Stimulated activated CD8-positive, alpha-beta memory T cell treated with anti-CD3 and anti-CD28 coated beads, Interleukin-7, amount 100 ng/mL, for 24 hours (primary cell): ENCODE data around the gene LILRA1.
"Not testable (repeated sequence)": the region's sequence is repeated elsewhere in the genome, so short reads cannot be mapped to it uniquely, and the experiment has no call there.

ENCODE experiments used
- DNase-seq: peaks from one replicate; pipeline ENCODE4 v3.0.0-alpha.2; 2020; ENCODE audit warnings: low read depth

The LILRA1 gene

GRCh38 chr19:54593445-54593844 lies at the start of gene LILRA1:
Gene LILRA1 (plus strand): TSS chr19:54593632. CDS start chr19:54594245, 613 bp downstream.
- DNase-seq: not testable (repeated sequence)

- DNase-seq: no peak
Measured at GRCh38 chr19:54548806-54549205, 44.6 kb upstream of the LILRA1 start.

DNA sequence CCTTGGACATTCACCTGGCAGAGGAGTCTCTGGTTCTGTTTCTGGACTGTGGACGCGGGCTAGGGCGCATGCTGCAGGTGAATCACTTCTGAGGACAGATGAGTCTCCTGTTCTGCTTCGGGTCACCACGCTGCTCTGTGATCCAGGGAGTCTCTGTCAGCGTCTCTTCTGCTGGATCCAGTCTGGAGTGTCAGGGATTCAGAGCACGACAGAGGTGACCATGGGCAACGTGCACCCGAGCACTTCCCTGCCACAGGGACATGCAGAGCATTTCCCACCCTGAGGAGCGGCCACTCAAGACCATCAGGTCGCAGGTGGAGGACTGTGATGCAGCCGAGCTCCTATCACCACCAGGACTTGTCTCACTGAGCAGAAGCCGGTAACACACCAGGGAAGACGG lies 44.2 kb upstream of the LILRA1 start:
- DNase-seq: no peak

DNA sequence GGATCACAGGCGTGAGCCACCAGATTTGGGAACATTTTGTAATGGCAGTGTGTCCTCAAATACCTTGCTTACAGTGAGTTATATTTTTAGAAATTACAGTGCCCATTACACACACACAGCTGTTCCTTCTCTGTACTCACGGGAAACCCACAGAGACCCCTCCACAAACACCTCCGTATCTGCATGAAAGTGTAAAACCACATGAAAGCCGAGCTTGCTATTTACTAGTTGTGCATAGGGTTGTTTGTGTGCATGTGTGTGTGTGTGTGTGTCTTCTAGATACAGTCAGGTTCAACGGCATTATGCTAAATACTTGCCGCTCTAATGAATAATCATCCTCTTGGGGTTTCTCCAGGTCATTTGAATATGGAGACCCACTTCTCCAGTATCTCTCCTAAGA lies 42.1 kb upstream of the LILRA1 start:
- DNase-seq: no peak

GRCh38 chr19:54551950-54552912 lies 41.2 kb upstream of the LILRA1 start:
- no peak for DNase-seq

- no peak for DNase-seq
Measured at GRCh38 chr19:54552913-54553310, 40.5 kb upstream of the LILRA1 start.

- no peak for DNase-seq
Measured at GRCh38 chr19:54554006-54554405, 39.4 kb upstream of the LILRA1 start.

DNA sequence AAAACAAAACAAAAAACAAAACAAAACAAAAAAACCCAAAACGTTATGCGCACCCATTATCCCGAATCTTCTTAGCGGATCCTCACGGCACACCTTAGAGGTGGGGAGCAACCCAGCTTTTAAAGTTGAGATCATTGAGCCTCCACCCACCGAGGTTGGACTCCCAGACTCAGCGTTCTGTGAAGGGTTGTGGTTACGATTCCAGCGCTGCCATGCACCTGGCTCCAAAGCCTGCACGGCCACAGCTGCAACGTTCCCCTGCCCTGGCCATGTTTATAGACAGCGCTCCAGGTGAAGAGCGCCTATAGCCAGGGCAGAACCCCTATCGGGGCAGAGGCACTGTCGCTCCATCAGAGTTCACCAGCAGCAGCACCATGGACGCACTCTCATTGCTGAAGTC lies 38.5 kb upstream of the LILRA1 start:
- DNase-seq: no peak

DNA sequence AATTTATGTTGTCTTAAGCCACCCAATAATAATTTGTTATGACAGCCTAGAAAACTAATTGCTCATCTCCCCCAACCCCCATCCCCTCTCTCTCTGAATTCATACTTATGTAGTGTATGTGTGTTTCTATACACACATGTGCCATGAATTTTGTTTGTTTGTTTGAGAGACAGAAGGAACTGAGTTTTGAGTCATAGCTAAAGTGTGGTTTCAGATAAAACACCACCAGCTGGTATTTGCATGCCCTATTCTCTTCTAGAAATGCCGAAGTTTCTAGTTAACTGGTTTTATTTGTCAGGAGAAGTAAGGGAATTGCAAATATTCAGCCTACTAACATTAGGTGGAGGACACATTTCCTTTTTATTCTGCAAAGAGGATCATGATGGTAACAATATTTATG lies 37.2 kb upstream of the LILRA1 start:
- DNase-seq: no peak

- DNase-seq: no peak
Measured at GRCh38 chr19:54558339-54558738, 35.1 kb upstream of the LILRA1 start.

- DNase-seq: no peak
Measured at GRCh38 chr19:54560881-54561385, 32.5 kb upstream of the LILRA1 start.

GRCh38 chr19:54561840-54562239 lies 31.6 kb upstream of the LILRA1 start:
- no peak for DNase-seq

DNA sequence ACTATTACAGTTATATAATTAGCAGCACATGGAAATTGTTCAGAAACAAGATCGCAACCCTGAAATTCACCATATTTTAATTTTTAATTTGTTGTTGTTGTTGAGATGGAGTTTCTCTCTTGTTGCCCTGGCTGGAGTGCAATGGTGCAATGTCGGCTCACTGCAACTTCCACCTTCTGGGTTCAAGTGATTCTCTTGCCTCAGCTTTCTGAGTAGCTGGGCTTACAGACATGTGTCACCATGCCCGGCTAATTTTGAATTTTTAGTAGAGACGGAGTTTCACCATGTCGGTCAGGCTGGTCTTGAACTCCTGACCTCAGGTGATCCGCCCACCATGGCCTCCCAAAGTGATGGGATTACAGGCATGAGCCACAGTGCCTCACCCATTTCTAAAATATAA lies 30.2 kb upstream of the LILRA1 start:
- not testable (repeated sequence) for DNase-seq

- no peak for DNase-seq
Measured at GRCh38 chr19:54570316-54570715, 23.1 kb upstream of the LILRA1 start.

DNA sequence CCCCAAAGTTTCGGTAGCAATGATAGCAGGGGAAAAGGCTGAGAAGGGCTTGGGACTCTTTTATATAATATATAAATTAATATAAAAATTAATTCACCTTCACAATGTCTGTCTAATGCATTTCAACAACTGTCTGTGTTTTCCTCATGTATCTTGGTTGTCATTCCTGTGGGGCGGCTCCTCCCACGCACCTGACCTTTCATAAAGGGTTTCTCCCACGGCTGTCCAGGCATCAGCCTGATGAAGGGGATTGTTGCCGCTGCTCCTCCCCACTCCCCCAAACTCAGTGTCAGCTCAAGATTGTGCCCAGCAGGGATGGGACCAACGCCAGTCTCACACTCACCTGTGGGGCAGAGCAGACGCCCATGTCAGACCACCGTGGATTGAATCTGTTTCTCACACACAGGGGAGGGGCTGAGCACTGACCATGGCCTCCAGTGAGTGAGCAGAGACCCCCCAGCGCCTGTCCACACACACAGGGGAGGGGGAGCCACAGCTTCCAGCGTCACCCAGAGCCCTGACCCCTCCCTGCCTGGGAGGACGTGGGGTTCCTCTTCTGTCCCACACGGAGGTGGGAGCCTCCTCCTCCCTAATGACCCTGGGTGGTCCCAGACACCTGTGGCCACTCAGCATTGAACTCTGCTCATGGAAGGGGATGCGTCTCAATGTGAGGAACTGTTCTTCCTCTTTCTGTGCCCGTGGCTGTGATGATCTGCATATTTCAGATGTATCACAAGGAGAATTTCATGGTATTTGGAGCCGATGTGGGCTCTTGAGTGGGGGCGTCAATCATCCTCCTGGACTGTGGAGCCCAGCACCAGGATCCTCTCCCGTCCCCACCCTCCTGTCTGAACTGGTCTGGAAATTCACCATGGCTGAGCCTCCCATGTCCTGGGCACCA lies 21.5 kb upstream of the LILRA1 start:
- not testable (repeated sequence) for DNase-seq

DNA sequence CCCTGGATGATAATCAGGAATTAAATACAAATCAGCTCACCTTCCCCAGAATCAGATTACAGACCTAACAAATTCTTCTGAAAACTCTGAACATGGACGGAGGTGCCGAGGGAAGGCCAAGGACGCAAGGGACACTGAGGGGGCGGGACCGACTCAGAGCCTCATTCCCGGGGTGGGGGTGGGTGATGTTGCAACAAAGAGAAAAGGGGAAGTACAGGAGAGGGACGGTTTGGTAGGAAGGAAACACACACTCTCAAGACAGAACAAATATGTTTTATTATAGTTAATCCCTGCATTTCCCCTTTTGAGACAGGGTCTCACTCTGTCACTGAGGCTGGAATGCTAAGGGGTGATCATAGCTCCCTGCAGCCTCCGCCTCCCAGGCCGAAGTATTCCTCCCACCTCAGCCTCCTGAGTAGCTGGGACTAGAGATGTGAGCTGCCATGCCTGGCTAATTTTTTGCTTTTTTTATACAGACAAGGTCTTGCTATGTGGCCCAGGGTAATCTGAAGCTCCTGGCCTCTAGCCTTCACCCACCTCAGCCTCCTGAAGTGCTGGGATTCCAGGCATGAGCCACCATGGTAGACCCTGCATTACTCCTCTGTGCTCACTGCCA lies 20.6 kb upstream of the LILRA1 start:
- no peak for DNase-seq

GRCh38 chr19:54573330-54573872 lies 20.0 kb upstream of the LILRA1 start, which contains the start of gene LILRA2:
Gene LILRA2 (plus strand): TSS chr19:54573790. CDS start chr19:54573879, 89 bp downstream.
- DNase-seq: no peak

DNA sequence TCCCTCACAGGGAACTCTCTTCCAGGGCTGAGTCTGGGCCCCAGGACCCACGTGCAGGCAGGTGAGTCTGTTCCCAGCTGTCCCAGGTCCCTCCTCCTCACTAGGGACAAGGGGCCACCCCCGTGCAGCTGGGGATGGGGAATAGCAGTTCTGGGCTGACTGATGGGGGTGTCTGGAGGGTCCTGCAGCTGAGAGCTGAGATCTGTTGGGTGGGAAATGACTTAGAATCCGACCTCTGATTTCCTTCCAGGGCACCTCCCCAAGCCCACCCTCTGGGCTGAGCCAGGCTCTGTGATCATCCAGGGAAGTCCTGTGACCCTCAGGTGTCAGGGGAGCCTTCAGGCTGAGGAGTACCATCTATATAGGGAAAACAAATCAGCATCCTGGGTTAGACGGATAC lies 19.4 kb upstream of the LILRA1 start:
- no peak for DNase-seq

DNA sequence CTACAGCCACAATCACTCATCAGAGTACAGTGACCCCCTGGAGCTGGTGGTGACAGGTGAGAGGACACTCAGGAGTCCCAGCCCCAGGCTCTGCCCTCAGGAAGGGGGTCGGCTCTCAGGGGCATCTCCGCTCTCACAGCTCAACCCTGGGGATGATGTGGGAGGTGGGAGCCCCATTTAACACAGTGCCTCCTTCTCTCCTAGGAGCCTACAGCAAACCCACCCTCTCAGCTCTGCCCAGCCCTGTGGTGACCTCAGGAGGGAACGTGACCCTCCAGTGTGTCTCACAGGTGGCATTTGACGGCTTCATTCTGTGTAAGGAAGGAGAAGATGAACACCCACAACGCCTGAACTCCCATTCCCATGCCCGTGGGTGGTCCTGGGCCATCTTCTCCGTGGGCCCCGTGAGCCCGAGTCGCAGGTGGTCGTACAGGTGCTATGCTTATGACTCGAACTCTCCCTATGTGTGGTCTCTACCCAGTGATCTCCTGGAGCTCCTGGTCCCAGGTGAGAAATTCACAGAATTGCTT lies 18.8 kb upstream of the LILRA1 start:
- DNase-seq: no peak

GRCh38 chr19:54575205-54575604 lies 18.2 kb upstream of the LILRA1 start:
- DNase-seq: not testable (repeated sequence)

GRCh38 chr19:54576411-54576976 lies 16.9 kb upstream of the LILRA1 start:
- no peak for DNase-seq
